Thyroid gland (tissue), 4 donors: ENCODE measurements around the gene SKP1.

Source experiments
- CTCF ChIP-seq, 6 experiments: fragments of 200-600 bp in 3 of 6; fragments of 450-650 bp in 3 of 6; sonication (generic) in 3 of 6; IDR thresholded peaks; one replicate each; pipeline ENCODE4 v1.5.1; 2016 to 2019; ENCODE audit warnings: antibody characterized with exemption in 6 of 6, mild to moderate bottlenecking in 2 of 6, inconsistent platforms in 1 of 6, moderate library complexity in 1 of 6
- POLR2A ChIP-seq, 2 donors: fragments of 450-650 bp; IDR thresholded peaks; one replicate each; pipeline ENCODE4 v1.6.1; 2017; ENCODE audit warnings: antibody characterized with exemption in 2 of 2, mild to moderate bottlenecking in 2 of 2, moderate library complexity in 1 of 2

GRCh38 chr5:134188092-134188491 lies 11.3 kb upstream of the SKP1 start:
- TF ChIP-seq CTCF (IDR thresholded peaks at IDR 0.05): no peak
- no peak for TF ChIP-seq POLR2A (IDR thresholded peaks at IDR 0.05)
